Dendritic cell treated with granulocyte-macrophage colony-stimulating factor and Interleukin-4, amounts not matched to agents 40 ng/mL and 50 ng/mL, for 4 days (primary cell): ENCODE results near the gene LALBA.
"Not testable (repeated sequence)": the region's sequence is repeated elsewhere in the genome, so short reads cannot be mapped to it uniquely, and the experiment has no call there.

Source experiments
- H3K27ac Mint-ChIP-seq: one replicate; pipeline ENCODE4 v1.8.0; 2022; ENCODE audit warnings: mild to moderate bottlenecking, mixed read lengths
- H3K27me3 Mint-ChIP-seq: one replicate; pipeline ENCODE4 v1.8.0; 2022; ENCODE audit warnings: mild to moderate bottlenecking, mixed read lengths
- H3K36me3 Mint-ChIP-seq: one replicate; pipeline ENCODE4 v1.8.0; 2022; ENCODE audit warnings: low read depth, mixed read lengths
- H3K4me1 Mint-ChIP-seq: one replicate; pipeline ENCODE4 v1.8.0; 2022; ENCODE audit warnings: low read depth, mixed read lengths
- H3K4me3 Mint-ChIP-seq: one replicate; pipeline ENCODE4 v1.8.0; 2022; ENCODE audit warnings: mild to moderate bottlenecking, moderate library complexity, mixed read lengths
- H3K9me3 Mint-ChIP-seq: one replicate; pipeline ENCODE4 v1.8.0; 2022; ENCODE audit warnings: mixed read lengths
- intact Hi-C: fragments of 100-400 bp; cut with micrococcal nuclease; formaldehyde crosslinking; loops from one replicate; pipeline ENCODE4 v1.15.0; 2022

The LALBA gene

GRCh38 chr12:48556631-48557030, 13.2 kb downstream of the LALBA start:
- peaks cover 22% of the 10 kb centered on the region for H3K4me1 Mint-ChIP-seq
- H3K27ac Mint-ChIP-seq = no peak overlapping the region
- no peak overlapping the region for H3K4me3 Mint-ChIP-seq
- peaks cover 3% of the 10 kb centered on the region for H3K27me3 Mint-ChIP-seq
- intact Hi-C loops = no loop called here
- no peaks in the 10 kb centered on the region for H3K9me3 Mint-ChIP-seq
- H3K36me3 Mint-ChIP-seq = no peaks in the 10 kb centered on the region

GRCh38 chr12:48553666-48554343, 16.0 kb downstream of the LALBA start:
- peaks cover 11% of the 10 kb centered on the region for H3K27me3 Mint-ChIP-seq
- H3K4me3 Mint-ChIP-seq, H3K27ac Mint-ChIP-seq, intact Hi-C loops, H3K36me3 Mint-ChIP-seq, H3K9me3 Mint-ChIP-seq: not testable (repeated sequence)
- peaks cover 15% of the 10 kb centered on the region for H3K4me1 Mint-ChIP-seq

- H3K4me3 Mint-ChIP-seq, H3K9me3 Mint-ChIP-seq, H3K36me3 Mint-ChIP-seq, intact Hi-C loops, H3K27ac Mint-ChIP-seq: not testable (repeated sequence)
- peaks cover 12% of the 10 kb centered on the region for H3K27me3 Mint-ChIP-seq
- peaks cover 14% of the 10 kb centered on the region for H3K4me1 Mint-ChIP-seq
Observed at GRCh38 chr12:48551636-48552035, 18.2 kb downstream of the LALBA start.

- H3K27ac Mint-ChIP-seq, H3K4me3 Mint-ChIP-seq, H3K9me3 Mint-ChIP-seq, H3K36me3 Mint-ChIP-seq, H3K4me1 Mint-ChIP-seq, intact Hi-C loops: not testable (repeated sequence)
- peaks cover 17% of the 10 kb centered on the region for H3K27me3 Mint-ChIP-seq
Observed at GRCh38 chr12:48547012-48547411, 22.8 kb downstream of the LALBA start.

GRCh38 chr12:48545833-48546469, 23.9 kb downstream of the LALBA start:
- Mint-ChIP-seq H3K4me1 (no peaks in the 10 kb centered on the region), H3K27me3 (peaks cover 14% of the 10 kb centered on the region), H3K36me3 (no peaks in the 10 kb centered on the region), H3K9me3 (no peaks in the 10 kb centered on the region), H3K27ac (no peak overlapping the region), H3K4me3 (no peak overlapping the region)
- intact Hi-C loops = no loop called here

- Mint-ChIP-seq H3K27me3 (peaks cover 10% of the 10 kb centered on the region), H3K4me1 (no peaks in the 10 kb centered on the region), H3K27ac (no peak overlapping the region), H3K4me3 (no peak overlapping the region), H3K9me3 (no peaks in the 10 kb centered on the region), H3K36me3 (no peaks in the 10 kb centered on the region)
- intact Hi-C loops = loop anchor here (1.0 to 5.0 kb wide), 2 partner anchors 76 to 255 kb away; no protein-coding TSS in a partner anchor
Observed at GRCh38 chr12:48542300-48542928, 27.4 kb downstream of the LALBA start.

GRCh38 chr12:48536602-48537001, 33.2 kb downstream of the LALBA start:
- H3K4me3 Mint-ChIP-seq = no peak overlapping the region
- H3K27me3 Mint-ChIP-seq = peaks cover 5% of the 10 kb centered on the region
- intact Hi-C loops = no loop called here
- no peak overlapping the region for H3K27ac Mint-ChIP-seq
- no peaks in the 10 kb centered on the region for H3K9me3 Mint-ChIP-seq
- H3K4me1 Mint-ChIP-seq = no peaks in the 10 kb centered on the region
- no peaks in the 10 kb centered on the region for H3K36me3 Mint-ChIP-seq

GRCh38 chr12:48532601-48533000, 37.2 kb downstream of the LALBA start:
- Mint-ChIP-seq H3K4me3 (no peak overlapping the region), H3K27me3 (peaks cover 2% of the 10 kb centered on the region), H3K27ac (no peak overlapping the region), H3K9me3 (no peaks in the 10 kb centered on the region), H3K36me3 (no peaks in the 10 kb centered on the region), H3K4me1 (no peaks in the 10 kb centered on the region)
- intact Hi-C loops = no loop called here

GRCh38 chr12:48527891-48528670, 41.8 kb downstream of the LALBA start:
- Mint-ChIP-seq H3K4me3 (no peak overlapping the region), H3K9me3 (no peaks in the 10 kb centered on the region), H3K36me3 (no peaks in the 10 kb centered on the region), H3K27ac (no peak overlapping the region), H3K4me1 (no peaks in the 10 kb centered on the region), H3K27me3 (peaks cover 6% of the 10 kb centered on the region)
- intact Hi-C loops = no loop called here

GRCh38 chr12:48525332-48525731, 44.5 kb downstream of the LALBA start, which contains the start of gene OR8S1:
Gene OR8S1 (plus strand): TSS chr12:48525632. CDS start chr12:48525632, 0 bp downstream.
- H3K4me3 Mint-ChIP-seq = no peak within 1 kb of the TSS
- peaks cover 6% of the 10 kb centered on the region for H3K27me3 Mint-ChIP-seq
- intact Hi-C loops = no loop called here
- H3K4me1 Mint-ChIP-seq = no peaks in the 10 kb centered on the region
- no peaks in the 10 kb centered on the region for H3K9me3 Mint-ChIP-seq
- H3K36me3 Mint-ChIP-seq = no peaks in the 10 kb centered on the region
- no peak within 1 kb of the TSS for H3K27ac Mint-ChIP-seq

GRCh38 chr12:48520381-48520780, 49.5 kb downstream of the LALBA start:
- H3K36me3 Mint-ChIP-seq, intact Hi-C loops, H3K4me1 Mint-ChIP-seq, H3K4me3 Mint-ChIP-seq, H3K9me3 Mint-ChIP-seq, H3K27me3 Mint-ChIP-seq, H3K27ac Mint-ChIP-seq: not testable (repeated sequence)
